ENCODE results near the gene KDELR1.

KDELR1 gene

GRCh38 chr19:48355365-48355954, 35.9 kb downstream of the KDELR1 start:
- no peaks in the 10 kb centered on the region for H3K9me3 ChIP-seq (ENCODE audit: control insufficient read depth, insufficient read depth, low read length)
- H3K9me2 ChIP-seq (replicated peaks; ENCODE audit: control insufficient read depth, low read length): no peaks in the 10 kb centered on the region
- H3K27ac ChIP-seq (ENCODE audit: low read depth, low read length): no peak overlapping the region
- no peak overlapping the region for H3K4me3 ChIP-seq (ENCODE audit: low read length)
- H3K4me2 ChIP-seq (ENCODE audit: low read length): no peak overlapping the region
- H3K36me3 ChIP-seq (ENCODE audit: control insufficient read depth, low read length): 0 out of 2 replicates have a peak, but pooled peaks cover 3% of the 10 kb centered on the region
- no peaks in the 10 kb centered on the region for H3K4me1 ChIP-seq (ENCODE audit: control insufficient read depth, low read length)
- no peaks in the 10 kb centered on the region for H3F3A ChIP-seq (ENCODE audit: control insufficient read depth, insufficient read depth)
- H4K20me1 ChIP-seq (ENCODE audit: control insufficient read depth, insufficient read depth, low read depth, low read length): no peaks in the 10 kb centered on the region
- H3K79me2 ChIP-seq (ENCODE audit: control insufficient read depth, low read length): no peaks in the 10 kb centered on the region
- H3K27me3 ChIP-seq (ENCODE audit: control insufficient read depth, low read length): no peaks in the 10 kb centered on the region
- no peak for TF ChIP-seq CTCF (IDR thresholded peaks at IDR 0.05; ENCODE audit: low read depth, low read length, poor library complexity, severe bottlenecking)
- TF ChIP-seq EZH2phosphoT487 (IDR thresholded peaks at IDR 0.05; ENCODE audit: borderline replicate concordance, low read length): no peak

- H3F3A ChIP-seq (ENCODE audit: control insufficient read depth, insufficient read depth): no peaks in the 10 kb centered on the region
- no peaks in the 10 kb centered on the region for H3K27me3 ChIP-seq (ENCODE audit: control insufficient read depth, low read length)
- no peak overlapping the region for H3K4me3 ChIP-seq (ENCODE audit: low read length)
- no peaks in the 10 kb centered on the region for H4K20me1 ChIP-seq (ENCODE audit: control insufficient read depth, insufficient read depth, low read depth, low read length)
- TF ChIP-seq CTCF (IDR thresholded peaks at IDR 0.05; ENCODE audit: low read depth, low read length, poor library complexity, severe bottlenecking): no peak
- no peak for TF ChIP-seq EZH2phosphoT487 (IDR thresholded peaks at IDR 0.05; ENCODE audit: borderline replicate concordance, low read length)
- H3K4me2 ChIP-seq (ENCODE audit: low read length): no peak overlapping the region
- H3K36me3 ChIP-seq (ENCODE audit: control insufficient read depth, low read length): no peaks in the 10 kb centered on the region
- no peak overlapping the region for H3K27ac ChIP-seq (ENCODE audit: low read depth, low read length)
- no peaks in the 10 kb centered on the region for H3K9me2 ChIP-seq (replicated peaks; ENCODE audit: control insufficient read depth, low read length)
- H3K4me1 ChIP-seq (ENCODE audit: control insufficient read depth, low read length): no peaks in the 10 kb centered on the region
- H3K79me2 ChIP-seq (ENCODE audit: control insufficient read depth, low read length): no peaks in the 10 kb centered on the region
- H3K9me3 ChIP-seq (ENCODE audit: control insufficient read depth, insufficient read depth, low read length): no peaks in the 10 kb centered on the region
These were observed 36.9 kb downstream of the KDELR1 start for GRCh38 chr19:48354332-48354992.

GRCh38 chr19:48353677-48354076, 37.7 kb downstream of the KDELR1 start:
- Histone ChIP-seq H3K27me3 (ENCODE audit: control insufficient read depth, low read length) (no peaks in the 10 kb centered on the region), H3K4me1 (ENCODE audit: control insufficient read depth, low read length) (no peaks in the 10 kb centered on the region), H3K9me2 (replicated peaks; ENCODE audit: control insufficient read depth, low read length) (no peaks in the 10 kb centered on the region), H3K36me3 (ENCODE audit: control insufficient read depth, low read length) (no peaks in the 10 kb centered on the region), H3K27ac (ENCODE audit: low read depth, low read length) (no peak overlapping the region), H4K20me1 (ENCODE audit: control insufficient read depth, insufficient read depth, low read depth, low read length) (no peaks in the 10 kb centered on the region), H3K4me3 (ENCODE audit: low read length) (no peak overlapping the region), H3K79me2 (ENCODE audit: control insufficient read depth, low read length) (no peaks in the 10 kb centered on the region), H3F3A (ENCODE audit: control insufficient read depth, insufficient read depth) (no peaks in the 10 kb centered on the region), H3K4me2 (ENCODE audit: low read length) (no peak overlapping the region), H3K9me3 (ENCODE audit: control insufficient read depth, insufficient read depth, low read length) (no peaks in the 10 kb centered on the region)
- TF ChIP-seq EZH2phosphoT487 (IDR thresholded peaks at IDR 0.05; ENCODE audit: borderline replicate concordance, low read length) (no peak), CTCF (IDR thresholded peaks at IDR 0.05; ENCODE audit: low read depth, low read length, poor library complexity, severe bottlenecking) (no peak)

Data from DOHH2 (cell line).